Panc1 (cell line): ENCODE data around the gene LEKR1. TPM values are rescaled to one million over a fixed set of nuclear protein-coding genes. Genes with fewer than 3 reads are reported as not detected.

ENCODE experiments used
- ATAC-seq: fragments of 200-7000 bp; cut with Tn5 transposase; 2 replicates; pipeline ENCODE4 v1.9.1; 2020; ENCODE audit warnings: mild to moderate bottlenecking, moderate library complexity
- BruUV-seq: library from RNA; stranded (reverse); fragments of 400-500 nt; replicated peaks from 2 replicates; lab custom pipeline; 2021; lab: Mats Ljungman, UMichigan
- CTCF ChIA-PET: fragments of 300-600 bp; sonication (Branson Sonifier 250); formaldehyde crosslinking; loops from one replicate; lab custom pipeline; 2022; ENCODE audit warnings: antibody characterized with exemption; lab: Charles Lee
- POLR2A ChIA-PET: fragments of 300-600 bp; sonication (Branson Sonifier 250); formaldehyde crosslinking; loops from one replicate; lab custom pipeline; 2022; ENCODE audit warnings: antibody characterized with exemption; lab: Charles Lee
- DNase-seq: peaks from one replicate; pipeline ENCODE4 v3.0.0-alpha.2; 2010; ENCODE audit warnings: low read depth, low spot score
- H3K27ac ChIP-seq: 2 replicates; pipeline ENCODE4 v1.5.1; 2011; ENCODE audit warnings: mild to moderate bottlenecking, low read length, inconsistent platforms
- H3K27me3 ChIP-seq: fragments of 200-500 bp; sonication (Bioruptor generic); 2 replicates; pipeline ENCODE4 v1.6.0; 2014; ENCODE audit warnings: low read length, inconsistent platforms; ENCODE audit not compliant: control insufficient read depth, insufficient read depth
- H3K36me3 ChIP-seq: fragments of 200-500 bp; sonication (Bioruptor generic); 2 replicates; pipeline ENCODE4 v1.5.1; 2014; ENCODE audit warnings: inconsistent platforms, mild to moderate bottlenecking, low read length, moderate library complexity; ENCODE audit not compliant: control insufficient read depth, insufficient read depth
- H3K4me1 ChIP-seq: 2 replicates; pipeline ENCODE4 v1.5.1; 2011; ENCODE audit warnings: inconsistent platforms, mild to moderate bottlenecking, low read length, moderate library complexity; ENCODE audit not compliant: control insufficient read depth, insufficient read depth
- H3K4me3 ChIP-seq, 2 experiments: 2 replicates each; pipeline ENCODE4 v1.5.1; 2011 to 2012; ENCODE audit warnings: low read depth in 2 of 2, low read length in 2 of 2, mild to moderate bottlenecking in 2 of 2, inconsistent platforms in 1 of 2, moderate library complexity in 1 of 2
- H3K9me3 ChIP-seq: fragments of 200-500 bp; sonication (Bioruptor generic); 2 replicates; pipeline ENCODE4 v1.5.1; 2014; ENCODE audit warnings: low read depth, mild to moderate bottlenecking, inconsistent platforms, low read length, moderate library complexity; ENCODE audit not compliant: control insufficient read depth, insufficient read depth
- CTCF ChIP-seq: fragments of 450-650 bp; IDR thresholded peaks from 2 replicates; pipeline ENCODE4 v1.5.1; 2017; ENCODE audit warnings: mild to moderate bottlenecking
- POLR2AphosphoS5 ChIP-seq: IDR thresholded peaks from 2 replicates; pipeline ENCODE4 v1.6.1; 2012; ENCODE audit warnings: mild to moderate bottlenecking, low read depth, low read length, moderate library complexity
- REST ChIP-seq, 2 experiments: IDR thresholded peaks; 2 replicates each; pipeline ENCODE4 v1.6.1; 2011 to 2012; ENCODE audit warnings: low read depth in 2 of 2, control low read depth in 1 of 2, low read length in 1 of 2, mild to moderate bottlenecking in 1 of 2, moderate library complexity in 1 of 2; ENCODE audit not compliant: insufficient read depth in 1 of 2
- SIN3A ChIP-seq: IDR thresholded peaks from 2 replicates; pipeline ENCODE4 v1.6.1; 2012; ENCODE audit warnings: low read depth, mild to moderate bottlenecking, low read length, moderate library complexity, borderline replicate concordance; ENCODE audit not compliant: insufficient read depth
- TCF7L2 ChIP-seq: IDR thresholded peaks from 2 replicates; pipeline ENCODE4 v1.6.1; 2011; ENCODE audit warnings: mild to moderate bottlenecking, low read depth, low read length, inconsistent platforms
- in situ Hi-C: cut with HindIII; loops from 2 replicates; pipeline ENCODE4 v1.10.0; 2016; ENCODE audit warnings: low sequenced_read_pairs, low pct_unique_long_range_greater_than_20kb
- intact Hi-C: fragments of 100-400 bp; cut with micrococcal nuclease; formaldehyde crosslinking; loops from one replicate; pipeline ENCODE4 v1.10.0; 2022; ENCODE audit not compliant: unreplicated experiment
- total RNA-seq: library from RNA; stranded (reverse); gene quantifications from one replicate; pipeline ENCODE4 v1.2.1, GENCODE V29; 2021; ENCODE audit not compliant: unreplicated experiment

The LEKR1 gene
- total RNA-seq, 1 experiment from 2014 or later = not detected

- in situ Hi-C loops (no loop called here), intact Hi-C loops (no loop called here)
- Histone ChIP-seq H3K36me3 (no peaks in the 10 kb centered on the region), H3K9me3 (no peaks in the 10 kb centered on the region), H3K27ac (peak overlapping the region; percentile 3; the same call in 1 of the 2 replicates), H3K4me1 (peaks cover 11% of the 10 kb centered on the region), H3K4me3 (no peak overlapping the region), H3K27me3 (no peaks in the 10 kb centered on the region)
- no peak for TF ChIP-seq POLR2AphosphoS5
- no peak for TF ChIP-seq TCF7L2
- no peak for TF ChIP-seq REST (IDR thresholded peaks at IDR 0.05; ENCODE audit: insufficient read depth in 1 of 2, low read depth in 2 of 2, low read length in 1 of 2)
- TF ChIP-seq CTCF = no peak
- TF ChIP-seq SIN3A = no peak
- CTCF ChIA-PET = no interaction called here
- ATAC-seq (no peak), DNase-seq (no peak)
- POLR2A ChIA-PET = no interaction called here
- no TSS peak for BruUV-seq
These were observed 32.8 kb upstream of the LEKR1 start for GRCh38 chr3:156793400-156793799.

- ChIA-PET CTCF (no interaction called here), POLR2A (no interaction called here)
- H3K27me3 ChIP-seq = no peaks in the 10 kb centered on the region
- intact Hi-C loops (no loop called here), in situ Hi-C loops (no loop called here)
- H3K4me1 ChIP-seq = peaks cover 6% of the 10 kb centered on the region; the same call in 1 of the 2 replicates
- no peaks in the 10 kb centered on the region; the same call in 1 of the 2 replicates for H3K9me3 ChIP-seq
- no peak for TF ChIP-seq TCF7L2
- no peak for TF ChIP-seq POLR2AphosphoS5
- no peak for TF ChIP-seq REST (IDR thresholded peaks at IDR 0.05; ENCODE audit: insufficient read depth in 1 of 2, low read depth in 2 of 2, low read length in 1 of 2)
- no peak for TF ChIP-seq CTCF
- no peak for TF ChIP-seq SIN3A
- H3K36me3 ChIP-seq = no peaks in the 10 kb centered on the region
- peak overlapping the region; percentile 52; the same call in 1 of the 2 replicates for H3K27ac ChIP-seq
- BruUV-seq = no TSS peak
- no peak for ATAC-seq
- no peak for DNase-seq
- H3K4me3 ChIP-seq = no peak overlapping the region
These were observed 32.3 kb upstream of the LEKR1 start for GRCh38 chr3:156793851-156794250.
